GM21529 (cell line): ENCODE measurements around the gene OAS3.
"Not testable (repeated sequence)": the region's sequence is repeated elsewhere in the genome, so short reads cannot be mapped to it uniquely, and the experiment has no call there.

Source experiments
- ATAC-seq: cut with Tn5 transposase; IDR thresholded peaks from one replicate; pipeline ENCODE4 v1.9.1; 2021; ENCODE audit not compliant: unreplicated experiment

The OAS3 gene

DNA sequence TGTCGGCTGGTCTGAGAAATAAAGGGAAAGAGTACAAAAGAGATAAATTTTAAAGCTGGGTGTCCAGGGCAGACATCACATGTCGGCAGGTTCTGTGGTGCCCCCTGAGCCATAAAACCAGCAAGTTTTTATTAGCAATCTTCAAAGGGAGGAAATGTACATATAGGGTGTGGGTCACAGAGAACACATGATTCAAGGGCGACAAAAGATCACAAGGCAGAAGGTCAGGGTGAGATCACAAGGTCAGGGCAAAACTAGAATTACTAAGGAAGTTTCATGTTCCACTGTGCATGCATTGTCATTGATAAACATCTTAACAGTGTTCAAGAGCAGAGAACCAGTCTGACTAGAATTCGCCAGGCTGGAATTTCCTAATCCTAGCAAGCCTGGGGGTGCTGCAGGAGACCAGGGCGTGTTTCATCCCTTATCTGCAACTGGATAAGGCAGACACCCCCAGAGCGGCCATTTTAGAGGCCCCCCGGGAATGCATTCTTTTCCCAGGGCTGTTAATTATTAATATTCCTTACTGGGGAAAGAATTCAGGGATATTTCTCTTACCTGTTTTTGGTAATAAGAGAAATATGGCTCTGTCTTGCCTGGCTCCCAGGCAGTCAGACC is 11.7 kb upstream of the OAS3 start:
- not testable (repeated sequence) for ATAC-seq

DNA sequence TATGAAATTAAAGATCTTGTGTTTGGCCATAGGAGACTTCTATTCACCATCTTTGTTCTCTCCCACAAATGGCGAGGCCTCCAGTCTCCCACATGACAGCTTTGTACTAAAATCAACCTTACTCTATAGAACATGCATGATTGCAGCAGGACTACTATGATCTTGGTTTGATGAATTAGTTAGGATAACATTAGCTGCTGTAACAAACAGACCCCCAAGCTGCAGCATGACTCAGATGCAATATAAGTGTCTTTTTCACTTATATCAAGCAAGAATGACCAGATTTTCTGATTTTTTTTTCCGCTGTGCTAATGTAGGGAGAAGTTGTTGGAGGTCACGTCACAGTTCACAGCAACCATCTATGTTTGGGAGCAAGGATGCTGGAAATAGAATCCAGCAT is 10.8 kb upstream of the OAS3 start:
- ATAC-seq: no peak

DNA sequence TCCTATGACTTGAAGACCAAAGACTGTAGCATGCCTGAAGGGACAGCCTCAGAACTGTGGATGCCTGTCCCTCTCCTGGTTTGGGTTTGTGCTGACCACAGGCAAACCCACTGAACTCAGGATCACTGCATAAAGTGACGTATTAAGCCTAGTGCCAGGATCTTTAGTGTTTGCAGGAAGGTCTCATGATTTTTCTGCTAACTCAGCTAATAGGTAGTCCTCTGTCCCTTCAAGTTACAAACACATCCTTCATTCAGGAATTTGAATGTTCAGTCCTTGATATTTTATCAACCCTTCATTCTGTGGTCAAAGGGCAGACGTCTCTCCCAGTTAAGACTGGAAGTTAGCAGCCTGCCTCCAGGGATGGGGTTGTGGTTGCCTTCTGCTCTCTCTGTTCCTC is 10.3 kb upstream of the OAS3 start:
- ATAC-seq: no peak

DNA sequence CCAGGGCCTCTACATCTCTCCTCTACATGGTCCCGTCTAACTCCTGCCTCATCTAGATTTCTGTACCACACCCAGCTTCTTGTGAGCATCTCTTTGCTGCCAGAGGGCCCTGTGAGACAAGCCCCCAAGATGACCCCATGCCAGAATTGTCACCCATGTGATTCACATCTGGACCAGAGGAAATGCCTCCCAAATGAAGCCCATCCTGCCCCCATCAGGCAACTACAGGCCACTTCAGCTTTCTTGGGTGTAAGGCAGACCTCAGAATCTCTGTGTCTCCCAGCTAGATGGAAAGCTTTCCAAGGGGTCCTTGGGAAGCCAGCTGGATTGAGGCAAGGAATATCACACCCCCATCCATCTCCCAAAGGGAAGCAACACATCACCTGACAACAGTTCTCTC is 9.3 kb upstream of the OAS3 start:
- no peak for ATAC-seq

DNA sequence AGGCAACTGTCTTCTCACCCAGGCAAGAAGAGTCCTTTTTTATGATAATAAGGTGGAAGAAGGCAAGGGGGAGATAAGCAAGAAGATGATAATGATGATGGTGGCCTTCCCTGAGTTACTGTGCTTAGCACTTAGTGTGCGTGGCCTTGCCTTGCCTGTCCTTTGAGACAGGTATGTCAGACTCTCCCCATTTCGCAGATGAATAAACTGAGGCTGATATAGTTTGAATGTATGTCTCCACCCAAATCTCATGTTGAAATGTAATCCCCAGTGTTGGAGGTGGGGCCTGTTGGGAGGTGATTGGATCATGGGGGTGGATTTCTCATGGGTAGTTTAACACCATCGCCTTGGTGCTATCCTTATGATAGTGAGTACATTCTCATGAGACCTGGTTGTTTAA is 8.6 kb upstream of the OAS3 start:
- no peak for ATAC-seq

DNA sequence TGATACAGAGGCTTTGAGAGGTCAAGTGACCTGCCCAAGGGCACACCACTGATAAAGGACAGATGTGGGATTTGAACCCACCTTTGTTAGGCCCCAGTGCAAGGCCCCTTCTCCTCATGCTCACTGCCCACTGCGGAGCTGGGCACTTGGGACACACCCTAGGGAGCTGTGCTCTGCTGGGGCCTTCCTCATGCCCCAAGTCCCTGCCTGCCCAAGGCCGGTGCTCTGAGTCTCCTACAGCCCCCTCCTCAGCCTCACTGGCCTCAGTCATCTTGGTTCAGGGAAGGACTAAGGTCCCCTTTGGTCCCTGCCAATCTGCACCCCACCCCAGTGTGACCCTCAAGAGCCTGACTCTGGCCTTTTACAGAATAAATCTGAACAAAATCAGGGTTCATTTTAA is 7.9 kb upstream of the OAS3 start:
- ATAC-seq: no peak

DNA sequence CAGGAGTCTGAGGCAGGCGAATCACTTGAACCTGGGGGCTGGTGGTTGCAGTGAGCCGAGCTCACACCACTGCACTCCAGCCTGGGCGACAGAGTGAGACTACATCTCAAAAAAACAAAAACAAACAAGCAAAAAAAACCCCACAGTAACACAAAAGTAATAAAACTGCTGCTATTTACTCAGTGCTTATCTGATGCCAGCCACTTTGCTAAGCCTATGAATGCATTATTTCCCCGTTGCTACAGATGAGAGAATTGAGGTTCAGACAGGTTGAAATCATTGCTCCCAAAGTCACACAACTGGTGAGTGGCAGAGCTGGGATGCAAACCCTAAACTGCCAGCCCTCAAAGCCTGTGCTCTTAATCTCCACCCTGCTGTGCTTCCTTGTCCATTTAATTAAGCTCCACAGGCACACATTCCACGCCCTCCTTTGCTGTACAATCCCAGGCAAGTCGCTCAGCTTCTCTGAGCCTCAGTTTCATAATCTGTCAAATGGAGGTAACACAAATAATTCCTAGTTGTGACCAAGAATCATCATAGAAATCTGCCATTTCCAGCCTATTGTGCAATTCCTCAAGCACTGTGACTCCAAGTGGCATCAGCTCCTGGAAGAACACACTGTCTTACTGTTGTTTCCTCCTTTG is 5.7 kb upstream of the OAS3 start:
- no peak for ATAC-seq

DNA sequence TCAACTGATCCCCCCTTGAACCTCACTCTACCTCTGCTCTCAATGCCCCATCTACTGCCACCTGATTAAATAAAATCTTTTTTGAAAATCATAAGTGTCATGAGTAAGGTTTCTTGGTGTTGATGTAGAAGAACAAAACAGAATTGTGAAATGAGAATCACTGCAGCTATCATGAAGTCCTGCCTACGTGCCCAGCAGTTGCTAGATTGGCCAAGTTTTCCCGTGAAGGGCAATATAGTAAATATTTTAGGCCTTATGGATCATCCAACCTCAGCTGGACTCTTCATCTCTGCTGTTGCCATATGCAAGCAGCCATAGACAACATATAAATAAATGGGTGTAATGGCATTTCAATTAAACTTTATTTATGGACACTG is 5.2 kb upstream of the OAS3 start:
- ATAC-seq: no peak

DNA sequence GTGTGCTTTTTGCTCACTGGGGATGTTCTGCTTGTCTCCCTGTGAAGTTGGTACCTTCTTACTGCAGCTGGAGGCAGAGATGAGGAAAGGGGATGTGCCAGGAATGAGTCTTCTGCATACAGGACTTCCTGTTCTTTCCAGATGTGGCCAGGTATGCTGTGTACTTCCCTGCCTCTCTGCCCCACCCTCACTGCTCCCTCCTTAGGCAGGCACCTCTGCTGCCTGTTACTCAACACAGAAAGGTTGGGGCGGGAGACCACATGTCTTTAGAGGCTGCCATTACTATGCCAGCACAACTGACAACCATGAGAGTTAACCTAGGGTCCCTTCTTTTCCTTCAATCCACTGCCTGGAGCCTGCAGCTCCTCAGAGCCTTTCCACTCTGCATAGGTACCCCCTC is 2.0 kb upstream of the OAS3 start:
- ATAC-seq: no peak

DNA sequence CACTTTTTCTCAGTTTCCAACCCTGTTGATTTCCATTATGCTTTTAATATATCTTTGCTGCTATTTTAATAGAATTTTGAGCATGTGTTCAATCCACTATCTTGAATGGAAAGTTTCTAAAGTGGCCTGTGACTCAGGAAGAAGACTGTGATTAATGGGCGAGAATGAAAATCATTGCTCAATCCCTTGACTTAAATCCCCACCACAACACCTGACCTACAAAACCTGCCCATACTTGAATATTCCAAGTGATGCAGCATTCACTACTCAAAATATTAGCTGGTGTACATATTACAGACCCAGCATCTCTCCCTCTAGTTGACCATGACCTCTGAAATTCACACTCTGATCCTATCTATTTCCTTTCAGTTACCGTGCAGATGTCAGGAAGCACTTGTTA is 1.3 kb upstream of the OAS3 start:
- no peak for ATAC-seq

DNA sequence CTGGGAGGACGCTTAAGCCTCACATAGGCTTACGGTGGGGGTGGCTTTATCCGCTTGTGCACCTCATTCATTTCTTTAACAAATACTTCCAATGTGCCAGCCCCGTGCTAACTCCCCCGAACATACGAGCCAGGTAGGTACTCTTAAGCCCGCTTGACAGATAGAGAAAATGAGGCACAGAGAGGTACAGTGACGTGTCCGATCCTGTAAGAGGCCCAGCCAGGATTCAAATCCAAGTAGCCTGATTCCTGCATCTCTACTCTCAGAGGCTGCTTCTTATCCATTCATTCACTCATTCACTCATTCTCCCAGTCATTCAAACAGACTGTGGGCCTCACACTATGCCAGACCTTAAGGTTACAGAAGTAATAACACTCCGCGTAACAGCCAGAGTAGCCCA is 477 bp downstream of the OAS3 start:
- no peak for ATAC-seq

DNA sequence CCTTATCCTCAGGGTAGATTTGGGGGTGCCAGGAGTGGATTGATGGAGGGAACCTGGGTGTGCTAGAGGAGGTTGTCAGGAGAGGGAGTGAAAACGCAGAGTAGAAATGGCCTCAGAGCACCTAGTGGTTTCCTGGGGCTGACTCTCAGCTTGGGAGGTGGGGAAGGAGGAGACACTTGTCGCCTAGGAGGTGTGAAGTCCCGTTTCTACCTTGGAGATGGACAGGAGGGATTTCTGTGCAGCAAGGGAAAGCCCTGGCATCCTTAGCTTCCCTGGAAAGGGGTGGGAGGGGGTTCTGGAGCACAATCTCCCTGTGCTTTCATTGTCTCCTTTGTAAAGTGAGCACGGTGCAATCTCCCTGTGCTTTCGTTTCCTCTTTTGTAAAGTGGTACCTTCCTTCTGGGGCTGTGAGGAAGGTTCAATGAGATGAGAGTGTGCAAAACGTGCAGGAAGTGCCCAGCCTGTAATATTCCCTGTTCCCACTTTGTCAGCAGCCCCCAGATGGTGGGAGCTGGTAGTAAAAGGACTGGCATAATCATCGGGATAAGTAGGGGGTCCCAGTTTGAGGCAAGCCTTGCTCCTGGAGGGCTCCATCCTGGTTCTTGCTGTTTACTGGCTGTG is 1.6 kb downstream of the OAS3 start:
- ATAC-seq: peak; percentile 71

DNA sequence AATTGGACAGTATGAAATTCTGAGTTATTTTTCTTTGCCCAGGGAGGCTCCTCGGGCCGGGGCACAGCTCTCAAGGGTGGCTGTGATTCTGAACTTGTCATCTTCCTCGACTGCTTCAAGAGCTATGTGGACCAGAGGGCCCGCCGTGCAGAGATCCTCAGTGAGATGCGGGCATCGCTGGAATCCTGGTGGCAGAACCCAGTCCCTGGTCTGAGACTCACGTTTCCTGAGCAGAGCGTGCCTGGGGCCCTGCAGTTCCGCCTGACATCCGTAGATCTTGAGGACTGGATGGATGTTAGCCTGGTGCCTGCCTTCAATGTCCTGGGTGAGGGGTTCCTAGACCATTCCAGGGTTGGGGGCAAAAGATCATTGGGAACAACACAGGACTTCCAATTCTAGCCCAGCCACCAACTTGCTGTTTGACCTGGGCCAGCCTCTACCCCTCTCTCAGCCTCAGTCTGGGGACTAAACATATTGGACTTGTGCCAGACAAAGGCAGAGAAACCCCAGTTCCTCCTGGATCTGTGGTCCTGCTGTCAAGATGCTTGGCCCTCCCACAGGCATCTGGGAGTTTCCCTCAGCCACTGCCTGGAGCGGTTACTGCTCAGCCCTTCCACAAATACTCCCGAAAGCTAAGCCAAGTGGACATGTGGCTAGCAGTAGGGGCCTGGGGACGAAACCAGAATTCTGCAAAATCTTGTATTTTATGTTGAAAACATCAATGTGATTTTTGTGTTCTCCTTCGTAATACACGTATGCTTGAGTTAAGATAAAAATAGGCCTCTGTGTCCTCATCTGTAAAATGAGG is 3.5 kb downstream of the OAS3 start:
- ATAC-seq: no peak

DNA sequence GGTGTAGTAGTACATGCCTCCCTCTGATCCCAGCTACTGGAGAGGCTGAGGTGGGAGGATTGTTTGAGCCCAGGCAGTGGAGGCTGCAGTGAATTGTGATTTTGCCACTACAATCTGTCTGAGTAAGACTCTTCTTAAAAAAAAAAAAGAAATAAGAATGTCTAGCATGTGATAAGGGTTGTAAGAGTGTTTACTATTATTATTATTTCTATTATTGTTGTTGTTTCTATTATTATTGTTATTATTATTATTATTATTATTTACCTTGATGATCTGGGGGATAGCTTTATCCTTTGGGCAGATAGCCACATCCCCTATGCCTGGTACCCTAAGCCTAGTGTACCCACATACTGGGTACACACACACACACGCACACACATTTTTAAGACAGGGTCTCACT is 4.3 kb downstream of the OAS3 start:
- ATAC-seq: no peak

DNA sequence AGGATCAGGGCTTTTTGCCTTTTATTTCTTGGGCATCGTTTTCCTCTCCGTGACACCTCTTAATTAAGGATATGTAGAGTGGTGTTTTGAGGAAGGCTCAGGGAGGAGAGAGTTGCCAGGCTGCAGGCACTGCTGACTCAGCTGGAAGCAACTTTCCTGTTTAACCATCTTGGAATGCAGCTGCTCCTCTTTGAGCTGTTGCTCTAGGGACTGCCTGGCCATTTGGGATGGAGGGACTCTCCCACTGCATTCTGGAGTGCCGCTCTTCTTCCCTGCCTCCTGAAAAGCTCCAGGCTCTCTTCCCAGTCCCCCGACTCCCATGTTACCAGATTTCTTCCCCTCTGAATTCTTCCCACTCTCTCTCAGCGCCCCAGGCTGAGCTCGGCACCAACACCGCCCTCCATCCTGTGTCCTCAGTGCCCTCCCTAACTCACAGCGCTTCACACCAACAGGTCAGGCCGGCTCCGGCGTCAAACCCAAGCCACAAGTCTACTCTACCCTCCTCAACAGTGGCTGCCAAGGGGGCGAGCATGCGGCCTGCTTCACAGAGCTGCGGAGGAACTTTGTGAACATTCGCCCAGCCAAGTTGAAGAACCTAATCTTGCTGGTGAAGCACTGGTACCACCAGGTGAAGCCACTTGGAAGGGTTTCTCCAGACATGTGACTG is 5.9 kb downstream of the OAS3 start:
- no peak for ATAC-seq

DNA sequence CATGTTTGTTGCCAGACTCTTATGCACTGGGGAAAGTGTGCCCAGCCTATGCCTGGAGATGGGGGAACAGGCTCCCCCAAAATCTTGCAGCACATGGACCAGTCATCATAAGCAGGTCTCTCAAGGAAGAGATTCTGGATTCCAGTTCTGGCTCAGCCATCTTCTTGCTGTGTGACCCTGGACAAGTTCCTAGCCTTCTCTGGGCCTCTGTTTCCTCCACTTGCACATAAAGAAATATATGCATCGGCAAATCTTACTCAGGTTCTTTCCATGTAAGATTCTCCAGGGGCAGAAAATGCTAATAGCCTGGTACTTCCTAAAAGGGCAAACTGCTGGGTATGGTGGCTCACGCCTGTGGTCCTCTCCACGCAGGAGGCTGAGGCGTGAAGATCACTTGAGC is 7.2 kb downstream of the OAS3 start:
- ATAC-seq: no peak

DNA sequence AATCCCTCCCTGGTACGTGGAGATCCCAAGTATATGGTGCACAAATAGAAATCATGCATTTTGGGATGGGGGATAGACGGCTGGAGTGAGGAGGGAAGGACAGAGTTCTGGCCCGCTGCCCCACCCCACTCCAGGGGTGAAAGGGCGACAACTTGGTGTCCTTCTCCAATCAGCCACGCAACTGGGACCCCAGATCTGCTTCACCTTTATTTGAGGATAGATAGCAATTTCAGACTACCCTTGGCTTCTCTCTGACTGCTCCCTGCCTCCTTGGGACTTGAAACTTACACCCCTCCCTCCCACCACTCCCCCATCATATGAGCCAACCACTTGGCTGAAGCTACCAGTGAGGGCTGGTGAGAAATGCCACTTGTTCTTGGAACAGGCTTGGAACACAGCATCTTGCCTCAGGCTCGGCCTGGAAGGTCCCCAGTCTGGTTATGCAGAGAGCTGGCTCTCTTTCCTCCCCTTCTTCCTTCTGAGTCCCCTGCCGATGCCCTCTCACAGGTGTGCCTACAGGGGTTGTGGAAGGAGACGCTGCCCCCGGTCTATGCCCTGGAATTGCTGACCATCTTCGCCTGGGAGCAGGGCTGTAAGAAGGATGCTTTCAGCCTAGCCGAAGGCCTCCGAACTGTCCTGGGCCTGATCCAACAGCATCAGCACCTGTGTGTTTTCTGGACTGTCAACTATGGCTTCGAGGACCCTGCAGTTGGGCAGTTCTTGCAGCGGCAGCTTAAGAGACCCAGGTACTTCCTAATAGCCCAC is 8.1 kb downstream of the OAS3 start:
- ATAC-seq: no peak

DNA sequence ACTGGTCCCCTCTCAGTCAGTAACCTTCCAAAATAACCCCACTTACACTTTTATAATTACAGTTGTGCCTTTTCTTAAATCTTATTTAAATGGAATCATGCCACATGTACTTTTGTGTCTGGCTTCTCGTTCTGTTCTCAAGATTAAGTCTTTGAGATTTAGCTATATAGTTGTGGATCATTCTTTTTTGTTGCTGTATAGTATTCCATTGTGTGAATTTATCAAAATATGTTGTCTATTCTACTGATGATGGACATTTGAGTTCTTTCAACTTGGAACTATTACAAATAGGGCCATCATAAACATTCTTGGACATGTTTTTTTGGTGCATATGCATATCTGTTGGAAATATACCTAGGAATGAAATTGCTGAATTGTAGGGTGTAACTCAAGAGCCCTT is 9.0 kb downstream of the OAS3 start:
- no peak for ATAC-seq

DNA sequence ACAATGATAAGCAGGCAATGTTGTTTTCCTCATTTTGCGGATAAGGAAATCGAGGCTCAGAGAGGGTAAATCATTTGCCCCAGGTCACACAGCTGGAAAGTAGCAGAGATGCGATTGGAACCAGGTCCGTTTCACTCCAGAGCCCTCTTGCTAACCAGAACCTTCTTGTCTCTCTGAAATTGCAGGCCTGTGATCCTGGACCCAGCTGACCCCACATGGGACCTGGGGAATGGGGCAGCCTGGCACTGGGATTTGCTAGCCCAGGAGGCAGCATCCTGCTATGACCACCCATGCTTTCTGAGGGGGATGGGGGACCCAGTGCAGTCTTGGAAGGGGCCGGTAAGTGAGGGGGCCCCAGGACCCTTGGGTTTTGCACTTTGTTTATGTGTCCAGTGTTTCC is 9.5 kb downstream of the OAS3 start:
- ATAC-seq: no peak

DNA sequence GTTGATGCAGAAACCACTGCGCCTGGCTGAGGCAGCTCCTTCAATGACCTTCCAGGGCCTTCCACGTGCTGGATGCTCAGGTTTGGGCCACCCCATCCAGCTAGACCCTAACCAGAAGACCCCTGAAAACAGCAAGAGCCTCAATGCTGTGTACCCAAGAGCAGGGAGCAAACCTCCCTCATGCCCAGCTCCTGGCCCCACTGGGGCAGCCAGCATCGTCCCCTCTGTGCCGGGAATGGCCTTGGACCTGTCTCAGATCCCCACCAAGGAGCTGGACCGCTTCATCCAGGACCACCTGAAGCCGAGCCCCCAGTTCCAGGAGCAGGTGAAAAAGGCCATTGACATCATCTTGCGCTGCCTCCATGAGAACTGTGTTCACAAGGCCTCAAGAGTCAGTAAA is 10.5 kb downstream of the OAS3 start:
- ATAC-seq: no peak

DNA sequence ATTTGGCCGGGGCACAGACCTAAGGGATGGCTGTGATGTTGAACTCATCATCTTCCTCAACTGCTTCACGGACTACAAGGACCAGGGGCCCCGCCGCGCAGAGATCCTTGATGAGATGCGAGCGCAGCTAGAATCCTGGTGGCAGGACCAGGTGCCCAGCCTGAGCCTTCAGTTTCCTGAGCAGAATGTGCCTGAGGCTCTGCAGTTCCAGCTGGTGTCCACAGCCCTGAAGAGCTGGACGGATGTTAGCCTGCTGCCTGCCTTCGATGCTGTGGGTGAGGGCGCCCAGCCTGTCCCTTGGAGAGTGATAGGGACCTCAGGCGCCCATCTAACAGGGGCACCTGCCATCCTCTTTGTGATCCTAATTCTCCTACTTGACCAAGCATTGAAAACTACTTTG is 12.4 kb downstream of the OAS3 start:
- ATAC-seq: no peak
